ENCODE measurements around the gene S100A14. TPM values are rescaled to one million over a fixed set of nuclear protein-coding genes. Genes with fewer than 3 reads are reported as not detected.
"Not testable (repeated sequence)": the region's sequence is repeated elsewhere in the genome, so short reads cannot be mapped to it uniquely, and the experiment has no call there.

The S100A14 gene
- total RNA-seq, 1 experiment from 2014 or later = 1.3 TPM

GRCh38 chr1:153583976-153584375 is 32.1 kb downstream of the S100A14 start:
- Histone ChIP-seq H3K9me3 (no peaks in the 10 kb centered on the region), H3K36me3 (no peaks in the 10 kb centered on the region), H3K4me3 (peak overlapping the region; percentile 54; the same call in 1 of the 2 replicates), H3K27me3 (no peaks in the 10 kb centered on the region)
- no peak for DNase-seq

GRCh38 chr1:153583514-153583913 is 32.6 kb downstream of the S100A14 start:
- H3K36me3 ChIP-seq, H3K27me3 ChIP-seq, H3K9me3 ChIP-seq, DNase-seq: not testable (repeated sequence)
- H3K4me3 ChIP-seq = peak overlapping the region; percentile 54

DNA sequence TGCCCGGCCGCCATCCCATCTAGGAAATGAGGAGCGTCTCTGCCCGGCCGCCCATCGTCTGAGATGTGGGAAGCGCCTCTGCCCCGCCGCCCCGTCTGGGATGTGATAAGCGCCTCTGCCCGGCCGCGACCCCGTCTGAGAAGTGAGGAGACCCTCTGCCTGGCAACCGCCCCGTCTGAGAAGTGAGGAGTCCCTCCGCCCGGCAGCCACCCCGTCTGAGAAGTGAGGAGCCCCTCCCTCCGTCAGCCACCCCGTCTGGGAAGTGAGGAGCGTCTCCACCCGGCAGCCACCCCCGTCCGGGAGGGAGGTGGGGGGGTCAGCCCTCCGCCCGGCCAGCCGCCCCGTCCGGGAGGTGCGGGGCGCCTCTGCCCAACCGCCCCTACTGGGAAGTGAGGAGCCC is 33.3 kb downstream of the S100A14 start:
- peak overlapping the region; percentile 54 for H3K4me3 ChIP-seq
- not testable (repeated sequence) for H3K36me3 ChIP-seq, H3K27me3 ChIP-seq, H3K9me3 ChIP-seq
- DNase-seq = peak; percentile 80

GRCh38 chr1:153578936-153579335 is 37.2 kb downstream of the S100A14 start:
- no peak overlapping the region for H3K4me3 ChIP-seq
- H3K36me3 ChIP-seq = no peaks in the 10 kb centered on the region
- no peaks in the 10 kb centered on the region for H3K9me3 ChIP-seq
- no peak for DNase-seq
- no peaks in the 10 kb centered on the region for H3K27me3 ChIP-seq

DNA sequence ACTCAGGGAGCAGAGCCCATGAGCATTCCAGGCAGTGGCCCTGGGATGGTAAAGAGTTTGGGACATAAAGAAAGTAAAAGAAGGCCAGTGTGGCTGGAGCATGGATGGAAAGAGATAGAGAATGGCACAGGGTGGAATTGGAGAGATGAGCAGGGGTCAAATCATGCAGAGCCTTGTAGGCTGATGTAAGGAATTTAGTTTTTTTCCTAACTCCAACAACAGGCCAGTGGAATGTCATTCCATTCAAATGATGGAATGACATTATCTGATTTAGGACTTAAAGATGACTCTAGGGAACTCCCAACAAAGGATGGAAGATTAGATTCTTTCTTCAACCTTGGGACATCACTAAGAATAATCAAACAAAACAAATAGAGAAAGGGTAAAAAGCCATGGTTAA is 37.6 kb downstream of the S100A14 start:
- no peaks in the 10 kb centered on the region for H3K27me3 ChIP-seq
- H3K9me3 ChIP-seq = no peaks in the 10 kb centered on the region
- H3K4me3 ChIP-seq = no peak overlapping the region
- no peaks in the 10 kb centered on the region for H3K36me3 ChIP-seq
- no peak for DNase-seq

DNA sequence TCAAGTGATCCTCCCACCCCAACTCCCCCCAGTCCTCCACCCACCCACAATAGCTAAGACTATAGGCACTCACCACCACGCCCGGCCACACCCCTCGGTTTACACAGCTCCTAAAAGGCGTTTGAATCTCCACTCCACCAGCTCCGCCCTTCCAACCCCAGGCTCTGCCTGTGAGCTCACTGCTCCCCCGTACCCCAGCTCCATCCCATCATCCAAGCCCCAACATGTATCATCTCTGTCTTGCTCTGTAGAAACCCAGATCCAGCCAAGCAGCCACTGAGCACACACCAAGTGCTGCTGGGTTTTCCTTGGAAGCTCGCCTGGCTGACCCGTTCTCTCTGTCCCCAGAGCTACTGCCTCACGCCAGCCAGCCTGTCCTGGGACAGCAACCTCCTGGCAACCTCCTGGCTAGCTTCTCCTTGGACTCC is 38.5 kb downstream of the S100A14 start:
- DNase-seq = peak; percentile 82

GRCh38 chr1:153577138-153577537 is 39.0 kb downstream of the S100A14 start:
- Histone ChIP-seq H3K36me3 (no peaks in the 10 kb centered on the region), H3K9me3 (no peaks in the 10 kb centered on the region), H3K27me3 (no peaks in the 10 kb centered on the region), H3K4me3 (no peak overlapping the region)
- no peak for DNase-seq

More for the DNA sequence above, 38.5 kb downstream of the S100A14 start:
- no peaks in the 10 kb centered on the region for H3K27me3 ChIP-seq
- no peaks in the 10 kb centered on the region for H3K9me3 ChIP-seq
- H3K4me3 ChIP-seq = no peak overlapping the region
- no peaks in the 10 kb centered on the region for H3K36me3 ChIP-seq

- not testable (repeated sequence) for H3K36me3 ChIP-seq, H3K9me3 ChIP-seq
These were observed 40.6 kb downstream of the S100A14 start for GRCh38 chr1:153575497-153575896.

GRCh38 chr1:153575081-153575491 is 41.0 kb downstream of the S100A14 start:
- H3K36me3 ChIP-seq, H3K9me3 ChIP-seq, DNase-seq, H3K4me3 ChIP-seq, H3K27me3 ChIP-seq: not testable (repeated sequence)

More at GRCh38 chr1:153575497-153575896, 40.6 kb downstream of the S100A14 start:
- not testable (repeated sequence) for DNase-seq, H3K27me3 ChIP-seq, H3K4me3 ChIP-seq

- Histone ChIP-seq H3K27me3 (no peaks in the 10 kb centered on the region), H3K4me3 (no peak overlapping the region), H3K36me3 (no peaks in the 10 kb centered on the region), H3K9me3 (no peaks in the 10 kb centered on the region)
- DNase-seq = no peak
These were observed 42.8 kb downstream of the S100A14 start for GRCh38 chr1:153573351-153573750.

DNA sequence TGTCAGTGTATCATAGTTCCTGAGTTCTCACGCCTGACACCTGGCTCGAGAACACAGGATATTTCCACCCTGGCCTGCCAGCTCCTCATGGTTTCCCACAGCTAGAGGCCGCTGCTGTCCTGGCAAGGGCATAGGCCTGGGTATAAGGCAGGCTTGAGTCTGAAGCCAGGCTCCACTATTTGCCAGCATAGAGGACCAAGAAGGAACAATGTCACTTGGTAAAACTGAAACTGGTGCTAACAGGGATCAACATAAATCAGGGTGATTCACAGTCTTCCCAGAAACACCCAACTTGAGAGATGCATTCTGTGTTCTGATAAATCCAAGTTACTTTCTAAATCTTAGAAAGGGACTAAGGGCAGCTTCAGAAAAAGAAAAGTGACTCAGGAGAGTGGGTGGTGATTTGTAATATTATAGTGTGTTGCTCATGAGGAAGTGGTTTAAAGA is 43.5 kb downstream of the S100A14 start:
- Histone ChIP-seq H3K4me3 (no peak overlapping the region), H3K9me3 (no peaks in the 10 kb centered on the region), H3K36me3 (no peaks in the 10 kb centered on the region), H3K27me3 (no peaks in the 10 kb centered on the region)
- DNase-seq = peak; percentile 94

- no peaks in the 10 kb centered on the region for H3K27me3 ChIP-seq
- H3K9me3 ChIP-seq = no peaks in the 10 kb centered on the region
- 0 out of 2 replicates have a peak, but pooled peaks cover 2% of the 10 kb centered on the region for H3K36me3 ChIP-seq
- no peak overlapping the region for H3K4me3 ChIP-seq
- DNase-seq = no peak
These were observed 44.4 kb downstream of the S100A14 start for GRCh38 chr1:153571706-153572105.

DNA sequence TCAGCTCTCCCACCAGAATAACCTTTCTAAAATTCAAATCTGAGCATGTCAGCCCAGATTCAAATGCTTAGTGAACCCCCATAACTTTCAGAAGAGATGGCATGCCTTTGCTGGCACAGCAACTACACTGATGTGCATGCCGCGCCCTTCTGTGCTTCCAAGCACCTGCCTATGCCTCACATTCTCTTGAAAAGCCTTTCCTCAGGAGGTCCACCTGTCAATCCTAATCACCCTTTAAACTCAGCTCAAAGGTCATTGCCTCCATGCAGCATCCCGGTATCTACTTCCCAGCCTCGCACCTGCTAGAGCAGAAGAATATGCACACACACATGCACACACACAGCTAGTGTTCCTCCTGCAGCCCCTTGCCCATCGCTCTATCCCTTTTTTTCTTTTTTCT is 45.3 kb downstream of the S100A14 start:
- Histone ChIP-seq H3K36me3 (0 out of 2 replicates have a peak, but pooled peaks cover 2% of the 10 kb centered on the region), H3K27me3 (no peaks in the 10 kb centered on the region), H3K9me3 (no peaks in the 10 kb centered on the region), H3K4me3 (no peak overlapping the region)
- no peak for DNase-seq

- no peaks in the 10 kb centered on the region for H3K9me3 ChIP-seq
- DNase-seq = no peak
- 0 out of 2 replicates have a peak, but pooled peaks cover 2% of the 10 kb centered on the region for H3K36me3 ChIP-seq
- H3K4me3 ChIP-seq = no peak overlapping the region
- no peaks in the 10 kb centered on the region for H3K27me3 ChIP-seq
These were observed 46.7 kb downstream of the S100A14 start for GRCh38 chr1:153569465-153569864.

DNA sequence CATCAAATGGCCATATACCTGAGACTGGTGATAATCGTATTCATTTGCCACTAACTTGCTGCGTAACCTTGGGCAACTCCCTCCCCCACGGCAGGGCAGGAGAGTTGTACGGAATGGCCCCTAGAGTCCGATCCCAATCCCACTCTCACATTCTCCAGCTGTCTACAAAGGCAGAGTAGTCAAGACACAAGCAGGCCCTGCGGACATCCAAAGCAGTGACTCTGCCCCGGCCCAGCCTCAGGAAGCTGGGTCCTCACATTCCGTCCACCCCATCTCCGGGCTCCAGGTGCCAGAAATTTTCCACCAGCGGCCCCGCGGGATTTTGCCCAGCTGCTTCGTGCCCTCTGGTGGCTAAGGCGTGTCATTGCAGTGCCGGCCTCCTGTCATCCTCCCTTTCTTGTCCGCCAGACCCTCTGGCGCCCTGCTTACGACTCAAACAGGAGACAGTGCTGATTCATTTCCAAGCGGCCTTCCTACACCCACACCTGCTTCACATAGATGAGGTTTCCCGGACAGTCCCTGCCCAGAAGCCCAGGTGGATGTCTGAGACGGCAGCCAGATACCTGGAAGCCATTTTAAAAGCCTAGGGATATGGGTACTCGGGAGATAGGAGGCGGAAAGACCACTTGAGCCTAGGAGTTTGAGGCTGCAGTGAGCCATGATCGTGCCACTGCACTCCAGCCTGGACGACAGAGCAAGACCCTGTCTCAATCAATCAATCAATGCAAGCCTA is 47.6 kb downstream of the S100A14 start:
- H3K9me3 ChIP-seq = no peaks in the 10 kb centered on the region
- H3K27me3 ChIP-seq = no peaks in the 10 kb centered on the region
- no peak overlapping the region for H3K4me3 ChIP-seq
- H3K36me3 ChIP-seq = 0 out of 2 replicates have a peak, but pooled peaks cover 2% of the 10 kb centered on the region
- DNase-seq = peak; percentile 92

DNA sequence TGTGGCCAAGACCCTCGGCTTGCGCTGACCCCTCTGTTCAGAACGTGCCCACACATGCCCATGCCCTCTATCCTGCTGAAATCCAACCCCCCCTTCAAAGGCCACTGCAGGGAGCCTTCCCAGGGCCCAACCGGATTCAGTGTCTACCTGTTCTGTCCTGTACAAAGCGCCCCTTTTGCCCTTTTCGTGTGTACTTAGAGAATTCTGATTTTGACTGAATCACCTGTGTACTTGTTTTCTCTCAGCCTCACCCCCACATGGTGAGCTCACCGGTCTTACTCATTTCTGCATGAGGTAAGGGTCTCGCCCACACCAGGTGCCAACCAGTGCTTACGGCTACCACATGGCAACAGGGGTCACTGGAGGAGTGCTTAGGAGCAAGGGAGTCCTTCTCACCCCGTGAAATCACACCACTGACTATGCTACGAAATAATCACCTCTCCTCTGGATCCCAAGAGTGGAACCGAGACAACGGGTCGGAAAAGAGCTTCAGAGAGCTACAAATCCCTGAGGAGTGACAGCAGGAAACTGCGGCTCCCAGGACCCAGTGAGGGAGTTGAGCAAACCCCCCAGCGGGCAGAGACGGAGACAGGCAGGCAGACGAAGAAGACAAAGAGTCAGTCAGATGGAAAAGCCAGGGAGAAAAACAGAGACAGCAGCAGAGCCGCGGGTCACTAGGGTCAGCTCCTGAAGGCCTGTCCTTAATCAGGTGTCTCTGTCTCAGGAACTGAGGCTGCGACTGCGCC is 48.3 kb downstream of the S100A14 start:
- Histone ChIP-seq H3K36me3 (0 out of 2 replicates have a peak, but pooled peaks cover 2% of the 10 kb centered on the region), H3K27me3 (no peaks in the 10 kb centered on the region), H3K9me3 (no peaks in the 10 kb centered on the region), H3K4me3 (no peak overlapping the region)
- peak; percentile 50 for DNase-seq
